ENCODE results near the gene PLCZ1. TPM values are rescaled to one million over a fixed set of nuclear protein-coding genes. Genes with fewer than 3 reads are reported as not detected.

PLCZ1 gene
- total RNA-seq, 4 donors from 2014 or later: not detected

DNA sequence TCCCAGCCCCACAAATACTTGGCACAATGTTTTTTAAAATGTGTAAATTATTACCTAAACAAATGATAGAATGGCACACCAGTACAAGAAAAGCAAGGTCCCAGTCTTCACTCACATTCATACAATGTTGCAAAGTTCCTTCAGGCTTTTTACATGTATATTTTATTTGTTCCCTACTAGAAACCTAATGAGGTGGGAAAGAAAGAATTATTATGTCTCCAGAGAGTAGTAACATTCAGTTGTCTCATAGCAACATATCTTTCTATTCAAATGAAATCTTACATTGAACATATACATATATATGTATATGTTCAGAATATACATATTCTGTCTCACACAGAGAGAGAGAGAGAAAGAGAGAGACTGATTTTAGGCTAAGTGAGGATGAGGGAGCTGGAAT, 85.2 kb downstream of the PLCZ1 start:
- no peak for TF ChIP-seq POLR2A (IDR thresholded peaks at IDR 0.05)
- TF ChIP-seq, protein P1, sequence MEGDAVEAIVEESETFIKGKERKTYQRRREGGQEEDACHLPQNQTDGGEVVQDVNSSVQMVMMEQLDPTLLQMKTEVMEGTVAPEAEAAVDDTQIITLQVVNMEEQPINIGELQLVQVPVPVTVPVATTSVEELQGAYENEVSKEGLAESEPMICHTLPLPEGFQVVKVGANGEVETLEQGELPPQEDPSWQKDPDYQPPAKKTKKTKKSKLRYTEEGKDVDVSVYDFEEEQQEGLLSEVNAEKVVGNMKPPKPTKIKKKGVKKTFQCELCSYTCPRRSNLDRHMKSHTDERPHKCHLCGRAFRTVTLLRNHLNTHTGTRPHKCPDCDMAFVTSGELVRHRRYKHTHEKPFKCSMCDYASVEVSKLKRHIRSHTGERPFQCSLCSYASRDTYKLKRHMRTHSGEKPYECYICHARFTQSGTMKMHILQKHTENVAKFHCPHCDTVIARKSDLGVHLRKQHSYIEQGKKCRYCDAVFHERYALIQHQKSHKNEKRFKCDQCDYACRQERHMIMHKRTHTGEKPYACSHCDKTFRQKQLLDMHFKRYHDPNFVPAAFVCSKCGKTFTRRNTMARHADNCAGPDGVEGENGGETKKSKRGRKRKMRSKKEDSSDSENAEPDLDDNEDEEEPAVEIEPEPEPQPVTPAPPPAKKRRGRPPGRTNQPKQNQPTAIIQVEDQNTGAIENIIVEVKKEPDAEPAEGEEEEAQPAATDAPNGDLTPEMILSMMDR (IDR thresholded peaks at IDR 0.05): no peak
- H3K36me3 ChIP-seq: no peaks in the 10 kb centered on the region
- DNase-seq: no peak
- H3K27ac ChIP-seq: no peak overlapping the region
- H3K27me3 ChIP-seq: no peaks in the 10 kb centered on the region
- no peak overlapping the region for H3K4me3 ChIP-seq (replicated peaks in 1 of 3)
- intact Hi-C loops (cut with DNase I): no loop called here
- no peaks in the 10 kb centered on the region for H3K4me1 ChIP-seq
- no peaks in the 10 kb centered on the region for H3K9me3 ChIP-seq

DNA sequence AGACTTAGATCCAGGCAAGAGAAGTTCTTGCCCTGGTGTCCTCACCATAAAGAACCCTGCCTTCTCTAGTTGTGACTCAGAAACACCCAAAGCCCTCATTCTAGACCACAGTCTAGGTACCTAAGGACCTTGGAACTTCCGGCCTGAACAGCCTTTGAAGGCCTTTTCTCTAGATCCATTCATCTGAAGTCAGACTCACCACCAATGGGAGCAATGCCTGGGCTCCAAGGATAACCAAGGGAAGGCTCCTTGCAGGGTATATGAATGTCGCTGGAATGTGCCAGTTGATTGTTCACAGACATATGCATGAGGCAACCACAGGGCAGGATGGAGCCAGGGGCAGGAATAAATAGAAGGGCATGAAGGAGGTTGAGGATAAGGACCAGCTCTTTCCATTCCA, 86.3 kb downstream of the PLCZ1 start:
- Histone ChIP-seq H3K4me3 (replicated peaks in 1 of 3) (no peak overlapping the region), H3K9me3 (no peaks in the 10 kb centered on the region), H3K27me3 (no peaks in the 10 kb centered on the region), H3K4me1 (no peaks in the 10 kb centered on the region), H3K36me3 (no peaks in the 10 kb centered on the region), H3K27ac (no peak overlapping the region)
- no peak for DNase-seq
- intact Hi-C loops (cut with DNase I): no loop called here
- WGBS, 2 donors: 86 to 90% methylated on average over 2 of the region's 2 CpGs
- TF ChIP-seq, protein P1 (IDR thresholded peaks at IDR 0.05): no peak
- no peak for TF ChIP-seq POLR2A (IDR thresholded peaks at IDR 0.05)

DNA sequence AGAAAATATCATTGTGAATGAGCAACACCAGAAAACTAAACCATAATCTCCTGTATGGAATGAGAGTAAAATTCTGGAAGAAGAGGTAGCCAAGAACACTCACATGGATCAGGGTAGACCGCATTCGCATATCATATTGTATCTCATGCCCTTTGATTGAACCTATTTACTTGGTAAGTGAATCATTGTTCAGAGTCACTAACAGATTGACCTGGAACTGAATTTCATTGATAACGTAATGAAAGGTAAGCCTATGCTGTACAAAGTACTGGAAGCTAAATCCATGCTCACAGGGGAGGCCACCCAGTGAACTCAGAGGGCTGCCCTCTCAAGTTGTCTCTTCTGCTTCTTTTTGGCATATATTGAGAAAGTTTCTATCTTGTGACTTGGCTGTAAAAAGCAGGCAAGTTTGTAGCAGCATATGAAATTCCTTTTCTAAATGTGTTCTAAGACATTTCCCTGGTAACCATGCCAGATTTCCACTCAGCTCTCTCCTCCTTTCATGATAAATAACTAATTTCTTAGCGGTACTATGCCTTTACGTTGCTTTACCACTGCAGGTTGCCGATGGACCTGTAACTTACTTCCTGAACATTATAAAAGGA, 91.4 kb downstream of the PLCZ1 start:
- WGBS, 2 donors: 86 to 90% methylated on average over 6 of the region's 6 CpGs
- TF ChIP-seq, protein P1 (IDR thresholded peaks at IDR 0.05): no peak
- no peak for TF ChIP-seq POLR2A (IDR thresholded peaks at IDR 0.05)
- Histone ChIP-seq H3K27me3 (no peaks in the 10 kb centered on the region), H3K4me3 (replicated peaks in 1 of 3) (no peak overlapping the region), H3K9me3 (no peaks in the 10 kb centered on the region), H3K27ac (no peak overlapping the region), H3K4me1 (no peaks in the 10 kb centered on the region), H3K36me3 (no peaks in the 10 kb centered on the region)
- intact Hi-C loops (cut with DNase I): no loop called here
- DNase-seq: no peak

DNA sequence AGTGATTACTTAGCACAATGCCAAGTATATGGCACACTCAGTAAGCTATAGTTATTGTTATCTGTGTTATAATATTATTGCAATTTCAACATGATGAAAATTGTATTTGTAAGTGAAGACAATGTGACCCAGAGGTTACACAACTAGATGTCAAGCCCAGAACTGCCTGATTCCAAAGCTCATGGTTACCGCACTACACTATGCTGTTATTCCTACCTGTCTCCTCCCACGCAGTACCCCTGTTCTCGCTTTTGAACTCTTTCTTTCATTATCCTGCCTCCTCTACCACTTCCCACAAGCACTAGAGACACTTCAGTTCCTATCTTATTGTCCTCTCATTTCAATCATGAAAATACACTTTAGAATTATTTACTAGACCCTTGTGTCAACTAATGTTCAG, 93.2 kb downstream of the PLCZ1 start:
- WGBS, 2 donors: 91 to 95% methylated on average over 3 of the region's 3 CpGs
- Histone ChIP-seq H3K4me1 (no peaks in the 10 kb centered on the region), H3K36me3 (no peaks in the 10 kb centered on the region), H3K9me3 (no peaks in the 10 kb centered on the region), H3K27ac (no peak overlapping the region), H3K4me3 (replicated peaks in 1 of 3) (no peak overlapping the region), H3K27me3 (no peaks in the 10 kb centered on the region)
- TF ChIP-seq, protein P1 (IDR thresholded peaks at IDR 0.05): no peak
- no peak for TF ChIP-seq POLR2A (IDR thresholded peaks at IDR 0.05)
- DNase-seq: no peak
- intact Hi-C loops (cut with DNase I): no loop called here

DNA sequence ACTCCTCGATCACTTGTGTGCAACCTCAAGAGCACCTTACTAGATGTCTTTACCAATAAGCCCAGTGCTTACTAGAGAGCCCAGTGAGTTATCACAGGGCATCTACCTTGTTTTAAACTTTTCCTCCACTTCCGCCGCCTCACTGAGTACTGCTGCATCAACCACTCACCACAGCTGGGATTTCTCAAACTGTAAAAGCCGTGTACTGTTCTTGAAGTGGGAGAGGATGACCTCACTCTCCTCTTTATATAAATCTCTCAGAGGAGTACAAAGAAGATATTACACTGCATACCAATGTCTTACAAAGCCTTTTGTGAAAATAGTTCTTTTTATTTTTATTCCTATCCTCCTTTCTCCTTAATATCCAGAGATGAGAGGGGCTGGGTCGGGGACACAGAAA, 94.1 kb downstream of the PLCZ1 start:
- Histone ChIP-seq H3K4me1 (no peaks in the 10 kb centered on the region), H3K36me3 (no peaks in the 10 kb centered on the region), H3K27ac (no peak overlapping the region), H3K27me3 (no peaks in the 10 kb centered on the region), H3K9me3 (no peaks in the 10 kb centered on the region), H3K4me3 (replicated peaks in 1 of 3) (no peak overlapping the region)
- DNase-seq: no peak
- TF ChIP-seq, protein P1 (IDR thresholded peaks at IDR 0.05): no peak
- TF ChIP-seq POLR2A (IDR thresholded peaks at IDR 0.05): no peak
- WGBS, 2 donors: 53 to 60% methylated on average over 5 of the region's 5 CpGs
- intact Hi-C loops (cut with DNase I): no loop called here

Measured in thyroid gland (tissue), 4 donors.